ENCODE data around the gene MEF2A. TPM values are rescaled to one million over a fixed set of nuclear protein-coding genes. Genes with fewer than 3 reads are reported as not detected.

MEF2A gene
- total RNA-seq, 2 donors from 2014 or later, result 16.4 to 18.7 TPM

GRCh38 chr15:99616129-99616528 is 50.3 kb downstream of the MEF2A start:
- H3K27ac Mint-ChIP-seq, result no peak overlapping the region
- no peaks in the 10 kb centered on the region for H3K9me3 Mint-ChIP-seq
- ATAC-seq, result no peak

GRCh38 chr15:99616773-99617342 is 51.1 kb downstream of the MEF2A start:
- H3K27ac Mint-ChIP-seq, result peak overlapping the region in 1 of 2 donors; percentile 78
- no peaks in the 10 kb centered on the region for H3K36me3 Mint-ChIP-seq
- ATAC-seq (peak in 1 of 2 donors; percentile 86), DNase-seq (ENCODE audit: low spot score in 2 of 2) (no peak)
- H3K9me3 Mint-ChIP-seq, result no peaks in the 10 kb centered on the region

More at GRCh38 chr15:99616129-99616528, 50.3 kb downstream of the MEF2A start:
- no peak for DNase-seq (ENCODE audit: low spot score in 2 of 2)
- no peaks in the 10 kb centered on the region for H3K36me3 Mint-ChIP-seq

- peaks cover 0 to under 1% of the 10 kb centered on the region in 2 donors for H3K9me3 Mint-ChIP-seq
- ATAC-seq (no peak), DNase-seq (ENCODE audit: low spot score in 2 of 2) (no peak)
- H3K36me3 Mint-ChIP-seq, result peaks cover 1 to 5% of the 10 kb centered on the region in 2 donors
- no peak overlapping the region for H3K27ac Mint-ChIP-seq
These were observed 53.2 kb downstream of the MEF2A start for GRCh38 chr15:99618941-99619411.

GRCh38 chr15:99619712-99620111 is 53.9 kb downstream of the MEF2A start:
- ATAC-seq (no peak), DNase-seq (ENCODE audit: low spot score in 2 of 2) (no peak)
- Mint-ChIP-seq H3K27ac (no peak overlapping the region), H3K9me3 (peaks cover 0 to 8% of the 10 kb centered on the region in 2 donors), H3K36me3 (peaks cover 9% of the 10 kb centered on the region in 2 donors)

GRCh38 chr15:99620178-99620577 is 54.4 kb downstream of the MEF2A start:
- ATAC-seq, result no peak
- H3K27ac Mint-ChIP-seq, result no peak overlapping the region
- peaks cover 0 to 13% of the 10 kb centered on the region in 2 donors for H3K9me3 Mint-ChIP-seq
- H3K36me3 Mint-ChIP-seq, result peaks cover 13% of the 10 kb centered on the region in 2 donors
- DNase-seq (ENCODE audit: low spot score in 2 of 2), result no peak

GRCh38 chr15:99621767-99622166 is 56.0 kb downstream of the MEF2A start:
- DNase-seq (ENCODE audit: low spot score in 2 of 2) (no peak), ATAC-seq (no peak)
- Mint-ChIP-seq H3K9me3 (peaks cover 0 to 19% of the 10 kb centered on the region in 2 donors), H3K27ac (no peak overlapping the region), H3K36me3 (peaks cover 13 to 29% of the 10 kb centered on the region in 2 donors)

GRCh38 chr15:99628374-99629001 is 62.7 kb downstream of the MEF2A start:
- no peak for ATAC-seq
- Mint-ChIP-seq H3K36me3 (peaks cover 9 to 33% of the 10 kb centered on the region in 2 donors), H3K9me3 (peaks cover 0 to 24% of the 10 kb centered on the region in 2 donors), H3K27ac (no peak overlapping the region)
- no peak for DNase-seq (ENCODE audit: low spot score in 2 of 2)

- ATAC-seq (no peak), DNase-seq (ENCODE audit: low spot score in 2 of 2) (no peak)
- Mint-ChIP-seq H3K9me3 (peaks cover 0 to 11% of the 10 kb centered on the region in 2 donors), H3K36me3 (peaks cover 0 to 31% of the 10 kb centered on the region in 2 donors), H3K27ac (no peak overlapping the region)
These were observed 64.9 kb downstream of the MEF2A start for GRCh38 chr15:99630607-99631131.

GRCh38 chr15:99631255-99631654 is 65.5 kb downstream of the MEF2A start:
- ATAC-seq (no peak), DNase-seq (ENCODE audit: low spot score in 2 of 2) (no peak)
- Mint-ChIP-seq H3K9me3 (peaks cover 0 to 13% of the 10 kb centered on the region in 2 donors), H3K36me3 (peaks cover 0 to 25% of the 10 kb centered on the region in 2 donors), H3K27ac (no peak overlapping the region)

- peaks cover 0 to 16% of the 10 kb centered on the region in 2 donors for H3K36me3 Mint-ChIP-seq
These were observed 66.7 kb downstream of the MEF2A start for GRCh38 chr15:99632521-99632920.

GRCh38 chr15:99633655-99634054 is 67.9 kb downstream of the MEF2A start:
- Mint-ChIP-seq H3K27ac (no peak overlapping the region), H3K36me3 (peaks cover 0 to 27% of the 10 kb centered on the region in 2 donors), H3K9me3 (peaks cover 0 to 13% of the 10 kb centered on the region in 2 donors)
- ATAC-seq, result no peak
- no peak for DNase-seq (ENCODE audit: low spot score in 2 of 2)

More at GRCh38 chr15:99632521-99632920, 66.7 kb downstream of the MEF2A start:
- H3K9me3 Mint-ChIP-seq, result peaks cover 0 to 13% of the 10 kb centered on the region in 2 donors
- DNase-seq (ENCODE audit: low spot score in 2 of 2), result no peak
- ATAC-seq, result no peak
- no peak overlapping the region for H3K27ac Mint-ChIP-seq

- no peak for ATAC-seq
- H3K27ac Mint-ChIP-seq, result no peak overlapping the region
- H3K36me3 Mint-ChIP-seq, result peaks cover 0 to 27% of the 10 kb centered on the region in 2 donors
- peaks cover 0 to 13% of the 10 kb centered on the region in 2 donors for H3K9me3 Mint-ChIP-seq
- DNase-seq (ENCODE audit: low spot score in 2 of 2), result no peak
These were observed 68.8 kb downstream of the MEF2A start for GRCh38 chr15:99634576-99634975.

- ATAC-seq (no peak), DNase-seq (ENCODE audit: low spot score in 2 of 2) (no peak)
- Mint-ChIP-seq H3K9me3 (peaks cover 0 to 9% of the 10 kb centered on the region in 2 donors), H3K27ac (no peak overlapping the region), H3K36me3 (peaks cover 0 to 27% of the 10 kb centered on the region in 2 donors)
These were observed 69.4 kb downstream of the MEF2A start for GRCh38 chr15:99635145-99635544.

GRCh38 chr15:99635794-99636193 is 70.0 kb downstream of the MEF2A start:
- peak in 1 of 2 donors; percentile 34 for ATAC-seq
- H3K9me3 Mint-ChIP-seq, result peaks cover 0 to 9% of the 10 kb centered on the region in 2 donors

GRCh38 chr15:99644913-99645542 is 79.2 kb downstream of the MEF2A start:
- no peak for ATAC-seq
- peaks cover 25 to 48% of the 10 kb centered on the region in 2 donors for H3K36me3 Mint-ChIP-seq
- H3K27ac Mint-ChIP-seq, result no peak overlapping the region
- no peak for DNase-seq (ENCODE audit: low spot score in 2 of 2)
- no peaks in the 10 kb centered on the region for H3K9me3 Mint-ChIP-seq

More at GRCh38 chr15:99635794-99636193, 70.0 kb downstream of the MEF2A start:
- Mint-ChIP-seq H3K27ac (no peak overlapping the region), H3K36me3 (peaks cover 0 to 30% of the 10 kb centered on the region in 2 donors)
- DNase-seq (ENCODE audit: low spot score in 2 of 2), result no peak

- Mint-ChIP-seq H3K9me3 (no peaks in the 10 kb centered on the region), H3K27ac (no peak overlapping the region), H3K36me3 (peaks cover 25 to 48% of the 10 kb centered on the region in 2 donors)
- DNase-seq (ENCODE audit: low spot score in 2 of 2) (no peak), ATAC-seq (no peak)
These were observed 79.8 kb downstream of the MEF2A start for GRCh38 chr15:99645543-99645935.

- Mint-ChIP-seq H3K27ac (no peak overlapping the region), H3K36me3 (peaks cover 25 to 44% of the 10 kb centered on the region in 2 donors), H3K9me3 (no peaks in the 10 kb centered on the region)
- no peak for DNase-seq (ENCODE audit: low spot score in 2 of 2)
- no peak for ATAC-seq
These were observed 80.2 kb downstream of the MEF2A start for GRCh38 chr15:99645951-99646350.

Data from activated naive CD4-positive, alpha-beta T cell treated with anti-CD3 and anti-CD28 coated beads, Interleukin-2, amount 50 U/mL, for 72 hours (primary cell).